ENCODE results near the gene SDE2.
"Not testable (repeated sequence)": the region's sequence is repeated elsewhere in the genome, so short reads cannot be mapped to it uniquely, and the experiment has no call there.

The SDE2 gene

DNA sequence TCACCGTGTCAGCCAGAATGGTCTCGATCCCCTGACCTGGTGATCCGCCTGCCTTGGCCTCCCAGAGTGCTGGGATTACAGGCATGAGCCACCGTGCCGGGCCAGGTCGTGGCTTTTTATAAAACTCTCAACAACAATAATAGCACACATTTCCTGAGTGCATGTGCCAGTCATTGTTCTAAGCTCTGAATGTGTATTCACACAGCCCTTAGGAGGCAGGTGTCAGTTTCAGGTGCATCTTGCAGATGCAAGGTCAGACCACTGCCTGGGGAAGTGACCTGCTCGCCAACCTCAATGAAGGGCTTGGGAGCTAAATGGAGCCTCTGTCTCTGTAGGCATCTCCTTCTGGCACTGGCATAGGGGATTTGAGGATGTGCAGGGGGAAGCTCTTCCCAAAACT lies 56.6 kb downstream of the SDE2 start:
- DNase-seq (ENCODE audit: low read depth in 2 of 2) = no peak

DNA sequence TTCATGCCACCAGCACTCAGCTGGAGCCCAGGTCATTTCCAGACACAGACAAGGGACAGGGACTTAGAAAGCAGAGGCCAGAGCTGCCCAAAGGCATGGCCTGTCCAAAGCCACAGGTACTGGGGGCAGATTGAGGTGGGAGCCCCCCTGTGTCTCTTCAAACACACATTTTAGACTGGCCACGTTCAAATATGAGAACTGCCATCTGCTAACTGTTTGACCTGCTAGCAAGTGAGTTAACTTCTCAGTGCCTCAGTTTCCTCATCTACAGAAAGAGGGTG lies 57.3 kb downstream of the SDE2 start:
- DNase-seq (ENCODE audit: low read depth in 2 of 2) = no peak

- no peak for DNase-seq (ENCODE audit: low read depth in 2 of 2)
These were observed 57.8 kb downstream of the SDE2 start, which contains the start of gene LEFTY2 for GRCh38 chr1:225941187-225941941. Gene LEFTY2 (minus strand): TSS chr1:225941220. CDS start chr1:225941140, 80 bp downstream.

GRCh38 chr1:225940385-225941151 lies 58.6 kb downstream of the SDE2 start:
- no peak for DNase-seq (ENCODE audit: low read depth in 2 of 2)

DNA sequence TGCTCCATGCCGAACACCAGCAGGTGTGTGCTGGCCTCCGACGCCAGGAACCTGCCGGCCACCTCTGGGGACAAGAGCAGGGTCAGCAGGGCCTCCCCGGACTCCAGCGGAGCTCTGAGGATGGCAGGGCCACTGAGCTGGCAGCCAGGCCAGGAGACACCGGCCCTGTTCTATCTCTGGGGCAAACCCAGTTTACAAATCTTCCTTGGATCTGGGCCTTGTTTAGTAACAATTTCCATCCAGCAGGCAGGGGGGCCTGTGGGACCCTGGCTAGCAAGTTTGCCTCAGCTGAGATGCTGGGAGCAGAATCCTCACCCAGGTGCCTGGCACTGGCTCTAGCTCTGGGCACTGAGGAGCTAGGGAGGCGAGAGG lies 59.2 kb downstream of the SDE2 start:
- not testable (repeated sequence) for DNase-seq (ENCODE audit: low read depth in 2 of 2)

GRCh38 chr1:225939097-225939938 lies 59.8 kb downstream of the SDE2 start:
- not testable (repeated sequence) for DNase-seq (ENCODE audit: low read depth in 2 of 2)

DNA sequence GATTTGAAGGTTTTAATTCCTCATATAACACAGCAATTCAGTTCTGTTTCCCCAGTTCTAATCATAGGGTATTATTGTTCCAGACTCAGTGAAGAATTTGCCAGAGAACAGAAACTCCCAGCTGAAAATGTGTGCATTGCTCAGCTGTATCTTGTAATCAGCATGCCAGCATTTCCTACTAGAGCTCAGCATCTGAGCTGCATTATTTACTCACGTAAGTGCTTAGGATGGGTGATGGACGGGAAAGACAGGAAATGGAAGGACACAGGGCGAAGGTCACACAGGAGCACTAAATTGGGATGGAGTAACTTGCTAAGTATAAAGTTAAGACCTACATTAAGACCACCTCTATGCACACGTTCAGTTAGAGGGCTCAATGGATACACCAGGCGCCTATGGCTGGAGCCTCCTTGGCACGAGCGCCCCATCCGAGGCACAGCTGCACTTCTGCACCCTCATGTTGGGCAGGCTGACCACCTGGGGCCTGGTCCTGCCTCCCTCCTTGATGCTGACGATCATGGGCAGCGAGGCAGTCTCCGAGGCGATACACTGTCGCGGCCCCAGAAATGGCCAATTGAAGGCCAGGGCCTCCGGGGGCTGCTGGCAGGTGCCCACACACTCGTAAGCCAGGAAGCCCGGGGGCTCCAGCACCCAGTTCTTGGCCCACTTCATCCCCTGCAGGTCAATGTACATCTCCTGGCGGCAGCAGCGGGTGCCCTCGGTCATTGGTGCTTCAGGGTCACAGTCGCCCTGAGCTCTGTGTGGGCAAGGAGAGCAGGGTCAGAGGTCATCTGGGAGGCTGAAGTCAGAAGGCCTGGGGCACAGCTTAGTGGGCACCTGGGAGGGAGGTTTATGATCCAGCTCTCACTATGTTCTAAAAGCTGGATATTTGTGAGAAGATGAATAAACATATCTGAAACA lies 61.8 kb downstream of the SDE2 start:
- DNase-seq (ENCODE audit: low read depth in 2 of 2) = no peak

GRCh38 chr1:225936523-225936922 lies 62.6 kb downstream of the SDE2 start:
- DNase-seq (ENCODE audit: low read depth in 2 of 2) = no peak

GRCh38 chr1:225936086-225936485 lies 63.1 kb downstream of the SDE2 start:
- DNase-seq (ENCODE audit: low read depth in 2 of 2) = not testable (repeated sequence)

GRCh38 chr1:225934711-225935110 lies 64.4 kb downstream of the SDE2 start:
- no peak for DNase-seq (ENCODE audit: low read depth in 2 of 2)

- no peak for DNase-seq (ENCODE audit: low read depth in 2 of 2)
These were observed 66.1 kb downstream of the SDE2 start for GRCh38 chr1:225933072-225933471.

Data from stimulated activated CD4-positive, alpha-beta T cell treated with anti-CD3 and anti-CD28 coated beads, Interleukin-1b, Interleukin-23, amount 100 ng/mL, for 4 hours (primary cell).